HG03520 (cell line): ENCODE results near the gene HSD17B12.
"Not testable (repeated sequence)": the region's sequence is repeated elsewhere in the genome, so short reads cannot be mapped to it uniquely, and the experiment has no call there.

ENCODE experiments used
- ATAC-seq: cut with Tn5 transposase; IDR thresholded peaks from one replicate; pipeline ENCODE4 v1.9.1; 2021; ENCODE audit warnings: mild to moderate bottlenecking, moderate library complexity; ENCODE audit not compliant: unreplicated experiment

Gene HSD17B12

GRCh38 chr11:43680521-43681400 lies at the start of gene HSD17B12:
HSD17B12 (plus strand) TSS chr11:43680738; CDS start chr11:43680828, 90 bp downstream.
- peak; percentile 97 for ATAC-seq

DNA sequence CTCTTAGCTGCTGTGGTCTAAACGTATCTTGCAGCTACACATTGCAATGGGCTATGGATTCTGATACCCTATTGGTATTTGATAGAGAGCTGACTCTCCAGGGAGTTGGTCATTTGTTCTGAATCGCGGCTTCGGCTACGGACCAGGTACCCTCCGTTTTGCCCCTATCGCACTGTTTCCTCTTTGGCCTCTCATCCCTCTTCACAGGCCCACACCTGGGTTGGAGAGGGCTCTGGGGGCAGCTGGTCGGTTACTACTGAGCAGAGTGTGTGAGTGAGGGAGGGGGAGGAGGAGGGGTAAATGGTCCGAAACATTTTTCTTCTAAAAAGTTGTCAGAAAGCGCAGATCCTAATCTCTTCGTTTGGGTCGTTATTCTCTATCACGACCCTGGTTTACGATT lies 48.8 kb upstream of the HSD17B12 start:
- ATAC-seq, result no peak

- ATAC-seq, result no peak
Observed at GRCh38 chr11:43632181-43632580, 48.4 kb upstream of the HSD17B12 start.

DNA sequence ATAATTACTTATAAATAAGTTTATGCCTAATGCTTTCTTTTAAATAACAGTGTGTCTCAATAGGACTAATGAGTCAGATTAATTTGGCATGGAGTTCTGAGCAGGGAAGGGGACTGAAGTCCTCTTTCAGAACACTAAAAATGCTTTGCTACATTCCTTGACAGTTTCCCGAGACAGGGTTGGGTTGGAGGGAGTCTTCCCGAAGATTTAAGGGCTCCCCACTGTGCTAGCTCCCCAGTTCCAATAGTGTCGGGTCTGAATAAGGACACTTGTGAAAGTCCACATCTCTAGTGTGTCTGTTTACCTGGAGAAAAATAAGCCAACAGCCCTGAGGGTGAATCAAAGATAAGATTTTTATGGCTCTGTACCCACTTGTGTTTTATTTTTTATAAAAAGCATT lies 41.8 kb upstream of the HSD17B12 start:
- no peak for ATAC-seq

- ATAC-seq, result no peak
Observed at GRCh38 chr11:43639224-43639623, 41.3 kb upstream of the HSD17B12 start.

- no peak for ATAC-seq
Observed at GRCh38 chr11:43639920-43640319, 40.6 kb upstream of the HSD17B12 start.

GRCh38 chr11:43643898-43644620 lies 36.5 kb upstream of the HSD17B12 start:
- peak; percentile 99 for ATAC-seq

DNA sequence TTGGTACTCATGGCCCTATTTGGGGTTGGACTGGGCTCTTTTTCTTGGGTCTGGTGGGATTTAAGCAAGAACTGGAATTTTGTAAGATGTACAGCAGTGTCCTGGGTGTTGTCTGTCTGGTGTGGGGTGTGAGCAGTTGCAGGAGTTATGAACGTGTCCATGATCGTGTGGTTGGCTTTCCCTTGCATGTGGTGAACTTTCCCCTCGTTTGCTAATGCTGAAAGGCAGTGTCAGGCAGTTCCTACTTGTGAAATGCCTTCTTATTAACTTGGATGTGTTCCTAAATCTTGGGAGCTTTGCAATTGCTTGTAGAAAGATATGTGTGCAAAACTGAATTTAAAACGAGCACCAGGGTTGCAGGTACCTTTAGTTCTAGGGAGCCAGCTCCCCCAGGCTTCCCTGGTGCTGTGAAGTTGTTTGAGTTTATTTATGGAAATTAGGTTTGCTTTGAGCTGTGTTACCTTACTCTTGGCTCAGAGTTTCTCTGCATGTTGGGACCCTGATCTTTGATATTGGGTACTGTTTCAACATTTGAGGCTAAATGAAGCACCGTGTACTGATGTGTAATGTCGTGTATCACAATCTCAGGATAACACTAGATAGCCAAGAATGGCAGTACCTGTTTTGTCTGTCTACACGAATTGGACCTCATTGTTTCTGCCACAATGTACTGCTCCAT lies 35.8 kb upstream of the HSD17B12 start:
- ATAC-seq, result no peak

DNA sequence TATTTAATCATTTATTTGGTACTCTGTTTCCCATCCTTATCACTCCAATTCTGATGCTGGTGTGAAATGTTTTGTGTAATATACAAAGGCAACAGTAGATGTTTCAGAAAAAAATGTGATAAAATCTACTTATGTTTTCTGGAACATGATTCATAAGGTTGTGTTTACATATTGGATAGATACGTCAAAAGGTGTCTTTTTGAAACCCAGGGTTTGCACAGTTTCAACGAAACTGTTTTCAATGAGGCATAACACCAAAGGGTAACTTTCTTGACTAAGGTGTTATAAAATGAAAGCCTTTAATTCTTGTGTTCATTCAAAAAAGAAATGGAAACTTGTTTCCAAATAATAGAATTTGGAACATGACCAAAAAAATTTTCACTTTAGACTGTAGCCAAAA lies 33.8 kb upstream of the HSD17B12 start:
- ATAC-seq, result no peak

GRCh38 chr11:43648888-43649287 lies 31.6 kb upstream of the HSD17B12 start:
- ATAC-seq, result no peak

- no peak for ATAC-seq
Observed at GRCh38 chr11:43649501-43649900, 31.0 kb upstream of the HSD17B12 start.

- no peak for ATAC-seq
Observed at GRCh38 chr11:43649921-43650320, 30.6 kb upstream of the HSD17B12 start.

DNA sequence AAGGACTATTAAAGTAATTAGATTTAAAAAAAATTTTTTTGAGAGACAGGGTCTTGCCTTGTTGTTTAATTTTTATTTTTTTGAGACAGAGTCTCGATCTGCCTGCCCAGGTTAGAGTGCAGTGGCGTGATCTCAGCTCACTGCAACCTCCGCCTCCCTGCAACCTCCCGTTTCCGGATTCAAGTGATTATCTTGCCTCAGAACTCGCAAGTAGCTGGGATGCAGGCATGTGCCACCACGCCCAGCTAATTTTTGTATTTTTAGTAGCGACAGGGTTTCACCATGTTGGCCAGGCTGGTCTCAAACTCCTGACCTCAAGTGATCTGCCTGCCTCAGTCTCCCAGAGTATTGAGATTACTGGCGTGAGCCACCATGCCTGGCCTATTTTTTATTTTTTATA lies 17.5 kb upstream of the HSD17B12 start:
- not testable (repeated sequence) for ATAC-seq

DNA sequence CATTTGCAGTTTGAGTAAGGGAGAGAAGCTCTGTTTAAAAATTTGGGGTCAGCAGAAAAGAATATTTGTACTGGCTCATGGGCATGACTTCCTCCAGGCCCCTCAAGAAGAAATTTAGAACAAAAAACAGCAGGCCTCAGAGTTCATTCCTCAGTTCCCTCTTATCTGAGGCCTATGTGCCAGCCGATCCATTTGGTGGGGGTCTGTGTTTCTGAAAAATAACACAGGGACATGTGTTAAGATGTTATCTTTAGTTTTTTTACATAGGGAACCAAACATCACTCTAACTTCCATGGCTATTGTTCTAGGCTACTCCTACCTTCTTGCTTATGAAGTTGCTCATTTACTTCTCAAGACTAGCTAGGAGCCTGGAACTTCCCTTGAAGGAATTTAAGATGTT lies 16.2 kb upstream of the HSD17B12 start:
- ATAC-seq, result no peak

DNA sequence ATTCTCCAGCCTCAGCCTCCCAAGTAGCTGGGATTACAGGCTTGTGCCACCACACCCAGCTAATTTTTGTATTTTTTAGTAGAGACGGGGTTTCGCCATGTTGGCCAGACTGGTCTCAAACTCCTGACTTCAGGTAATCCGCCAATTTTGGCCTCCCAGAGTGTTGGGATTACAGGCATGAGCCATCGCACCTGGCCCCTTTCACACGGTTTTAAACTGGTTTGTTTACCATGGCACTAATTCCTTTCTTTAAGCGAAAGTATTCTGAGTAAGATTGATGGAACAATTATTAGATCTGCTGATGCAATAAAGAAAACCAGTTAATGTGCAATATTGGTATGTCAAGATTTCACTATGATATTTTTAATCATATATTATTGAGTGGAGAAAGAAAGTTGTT lies 9.3 kb upstream of the HSD17B12 start:
- not testable (repeated sequence) for ATAC-seq

DNA sequence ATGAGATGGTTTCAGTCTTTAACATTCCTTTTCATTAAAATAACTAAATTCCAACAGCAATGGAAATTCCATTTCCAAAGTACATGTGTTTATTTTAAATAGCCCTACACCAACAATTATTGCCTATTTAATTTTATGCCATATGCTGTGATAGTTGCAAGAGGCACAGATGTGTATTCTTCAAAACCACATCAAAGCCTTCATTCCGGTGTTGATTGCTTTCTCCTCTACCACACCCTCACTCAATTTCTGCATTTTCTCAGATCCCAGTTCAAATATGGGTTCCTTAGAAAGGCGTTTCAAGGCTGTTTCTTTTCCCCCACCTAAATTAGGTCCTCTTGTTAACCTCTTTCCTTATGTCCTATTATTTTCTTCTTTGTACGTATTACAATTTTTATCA lies 6.0 kb upstream of the HSD17B12 start:
- ATAC-seq, result no peak

DNA sequence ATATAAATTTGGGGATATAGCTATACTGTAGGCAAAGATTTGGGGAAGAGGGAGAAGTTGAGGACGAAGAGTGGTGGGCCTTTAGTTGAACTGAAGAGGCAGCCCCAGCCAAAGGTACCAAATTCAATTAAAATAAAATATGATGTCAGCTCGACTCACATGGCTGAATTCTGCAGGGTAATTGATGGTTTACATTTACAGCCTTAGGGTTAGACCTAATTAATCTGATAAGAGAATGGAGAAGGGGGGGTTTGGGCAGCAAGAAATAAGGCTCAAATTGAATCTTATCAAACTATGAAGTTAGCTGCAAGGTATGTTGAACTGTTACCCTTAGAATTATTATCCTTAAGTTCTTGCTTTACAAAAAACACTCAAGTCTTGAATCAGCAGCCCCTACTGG lies 3.6 kb upstream of the HSD17B12 start:
- no peak for ATAC-seq

GRCh38 chr11:43681401-43681942 lies 934 bp downstream of the HSD17B12 start:
- ATAC-seq, result no peak

- ATAC-seq, result not testable (repeated sequence)
Observed at GRCh38 chr11:43682081-43682480, 1.5 kb downstream of the HSD17B12 start.

GRCh38 chr11:43685440-43685839 lies 4.9 kb downstream of the HSD17B12 start:
- ATAC-seq, result no peak

- no peak for ATAC-seq
Observed at GRCh38 chr11:43686207-43686606, 5.7 kb downstream of the HSD17B12 start.
